Measurements from ENCODE around the gene ASS1. TPM values are rescaled to one million over a fixed set of nuclear protein-coding genes. Genes with fewer than 3 reads are reported as not detected.

ASS1 gene
- total RNA-seq, 1 donor from 2014 or later, result 96.0 TPM

DNA sequence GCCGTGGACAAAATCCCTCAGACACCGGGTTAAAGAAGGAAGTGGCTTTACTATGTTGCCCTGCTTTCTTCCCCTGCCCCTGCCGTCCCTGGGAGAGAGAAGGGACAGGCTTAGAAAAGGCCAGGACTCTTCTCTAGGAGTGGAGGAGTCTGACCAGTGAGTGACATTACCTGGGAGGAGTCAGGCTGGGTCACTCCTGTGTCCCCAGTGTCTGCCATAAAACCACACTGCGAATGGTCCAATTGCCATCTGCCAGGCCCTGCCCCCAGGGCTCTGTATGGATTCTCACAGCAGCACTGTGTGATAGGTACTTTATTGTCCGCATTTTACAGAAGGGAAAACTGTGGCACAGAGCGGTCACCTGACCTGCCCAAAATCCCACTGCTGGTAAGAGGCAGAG lies 103.3 kb downstream of the ASS1 start:
- Histone ChIP-seq H3K9me3 (no peaks in the 10 kb centered on the region), H3K27me3 (no peaks in the 10 kb centered on the region), H3K4me1 (no peaks in the 10 kb centered on the region), H3K27ac (no peak overlapping the region), H3K36me3 (no peaks in the 10 kb centered on the region), H3K4me3 (no peak overlapping the region)
- intact Hi-C loops (cut with DNase I), result no loop called here
- TF ChIP-seq, protein P1, sequence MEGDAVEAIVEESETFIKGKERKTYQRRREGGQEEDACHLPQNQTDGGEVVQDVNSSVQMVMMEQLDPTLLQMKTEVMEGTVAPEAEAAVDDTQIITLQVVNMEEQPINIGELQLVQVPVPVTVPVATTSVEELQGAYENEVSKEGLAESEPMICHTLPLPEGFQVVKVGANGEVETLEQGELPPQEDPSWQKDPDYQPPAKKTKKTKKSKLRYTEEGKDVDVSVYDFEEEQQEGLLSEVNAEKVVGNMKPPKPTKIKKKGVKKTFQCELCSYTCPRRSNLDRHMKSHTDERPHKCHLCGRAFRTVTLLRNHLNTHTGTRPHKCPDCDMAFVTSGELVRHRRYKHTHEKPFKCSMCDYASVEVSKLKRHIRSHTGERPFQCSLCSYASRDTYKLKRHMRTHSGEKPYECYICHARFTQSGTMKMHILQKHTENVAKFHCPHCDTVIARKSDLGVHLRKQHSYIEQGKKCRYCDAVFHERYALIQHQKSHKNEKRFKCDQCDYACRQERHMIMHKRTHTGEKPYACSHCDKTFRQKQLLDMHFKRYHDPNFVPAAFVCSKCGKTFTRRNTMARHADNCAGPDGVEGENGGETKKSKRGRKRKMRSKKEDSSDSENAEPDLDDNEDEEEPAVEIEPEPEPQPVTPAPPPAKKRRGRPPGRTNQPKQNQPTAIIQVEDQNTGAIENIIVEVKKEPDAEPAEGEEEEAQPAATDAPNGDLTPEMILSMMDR (IDR thresholded peaks at IDR 0.05), result no peak
- ATAC-seq (no peak), DNase-seq (no peak)

DNA sequence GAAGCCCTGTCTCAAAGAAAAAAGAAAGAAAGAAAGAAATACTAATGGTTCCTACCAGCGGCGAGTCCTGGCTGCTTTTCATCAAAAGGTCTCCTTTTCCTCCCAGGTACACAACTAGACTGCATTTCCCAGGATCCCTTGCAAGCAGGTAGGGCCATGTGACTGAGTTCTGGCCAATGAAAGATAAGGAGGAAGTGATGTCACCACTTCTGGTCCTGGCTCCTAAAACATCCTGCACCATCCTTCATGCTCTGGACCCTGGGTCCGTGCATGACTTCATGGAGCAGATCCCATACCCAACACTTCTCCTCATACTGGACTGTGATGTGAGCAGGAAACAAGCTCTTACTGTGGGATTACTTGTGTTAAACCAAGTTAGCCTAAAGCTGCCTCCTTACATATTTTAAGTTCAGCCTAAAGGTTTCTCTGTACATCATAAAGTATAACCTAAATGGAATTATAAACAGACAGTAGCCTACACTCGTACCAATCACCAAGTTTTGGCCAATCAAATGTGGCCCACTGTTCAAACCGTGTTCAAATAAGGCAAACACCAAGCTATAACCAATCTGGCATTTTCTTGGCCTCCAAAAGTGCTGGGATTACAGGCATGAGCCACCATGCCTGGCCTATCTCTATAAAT lies 104.5 kb downstream of the ASS1 start:
- no peak for ATAC-seq
- intact Hi-C loops (cut with DNase I), result no loop called here
- TF ChIP-seq, protein P1 (IDR thresholded peaks at IDR 0.05), result no peak

More for the DNA sequence above, 104.5 kb downstream of the ASS1 start:
- H3K27me3 ChIP-seq, result no peaks in the 10 kb centered on the region
- H3K9me3 ChIP-seq, result no peaks in the 10 kb centered on the region
- no peaks in the 10 kb centered on the region for H3K4me1 ChIP-seq
- no peak overlapping the region for H3K27ac ChIP-seq
- H3K36me3 ChIP-seq, result no peaks in the 10 kb centered on the region
- DNase-seq, result no peak
- no peak overlapping the region for H3K4me3 ChIP-seq

Other genes starting within 250 kb of the ASS1 start
- gene HMCN2, start 179.2 kb upstream of the ASS1 start, total RNA-seq, result 7.8 TPM
- gene FUBP3, start 134.6 kb downstream of the ASS1 start, total RNA-seq, result 39.7 TPM
- gene PRDM12, start 219.6 kb downstream of the ASS1 start, total RNA-seq, result not detected
- gene EXOSC2, start 248.8 kb downstream of the ASS1 start, total RNA-seq, result 23.0 TPM